Fibroblast of lung (primary cell): ENCODE measurements around the gene GNLY. TPM values are rescaled to one million over a fixed set of nuclear protein-coding genes. Genes with fewer than 3 reads are reported as not detected.
A peak's percentile ranks its signal among the peaks of the same experiment; 100 is the strongest.

Experiments used
- DNase-seq, 2 donors: peaks; one replicate each; pipeline versions ENCODE4 v3.0.0 to v3.0.0-alpha.2; 2010; ENCODE audit warnings: low read depth in 2 of 2
- H2AFZ ChIP-seq: 2 replicates; pipeline ENCODE4 v1.5.1; 2012; ENCODE audit warnings: low read length, control low read depth, inconsistent platforms
- H3K27ac ChIP-seq: 2 replicates; pipeline ENCODE4 v1.5.1; 2011; ENCODE audit warnings: low read length, control low read depth; ENCODE audit not compliant: insufficient read depth
- H3K27me3 ChIP-seq: 2 replicates; pipeline ENCODE4 v1.5.1; 2011; ENCODE audit warnings: mild to moderate bottlenecking, low read length; ENCODE audit not compliant: control insufficient read depth, insufficient read depth
- H3K36me3 ChIP-seq: 2 replicates; pipeline ENCODE4 v1.5.1; 2011; ENCODE audit warnings: low read length; ENCODE audit not compliant: control insufficient read depth, insufficient read depth
- H3K4me1 ChIP-seq: 2 replicates; pipeline ENCODE4 v1.5.1; 2011; ENCODE audit warnings: low read length; ENCODE audit not compliant: control insufficient read depth, insufficient read depth; ENCODE audit errors: extremely low read depth
- H3K4me2 ChIP-seq: 2 replicates; pipeline ENCODE4 v1.5.1; 2011; ENCODE audit warnings: low read length, control low read depth; ENCODE audit not compliant: insufficient read depth; ENCODE audit errors: extremely low read depth
- H3K4me3 ChIP-seq, 4 experiments: fragments of 200-600 bp in 1 of 4; sonication (generic) in 1 of 4; replicated peaks in 1 of 4; 2 replicates each; pipeline ENCODE4 v1.5.1; 2011 to 2016; ENCODE audit warnings: low read length in 4 of 4, low read depth in 3 of 4, mild to moderate bottlenecking in 3 of 4, control low read depth in 2 of 4, inconsistent platforms in 1 of 4, mixed read lengths in 1 of 4; ENCODE audit not compliant: insufficient read depth in 1 of 4; ENCODE audit errors: control extremely low read depth in 1 of 4
- H3K79me2 ChIP-seq: 2 replicates; pipeline ENCODE4 v1.5.1; 2012; ENCODE audit warnings: mild to moderate bottlenecking, low read length, inconsistent platforms; ENCODE audit not compliant: control insufficient read depth, insufficient read depth
- H3K9ac ChIP-seq: 2 replicates; pipeline ENCODE4 v1.5.1; 2011; ENCODE audit warnings: mild to moderate bottlenecking, low read length, control low read depth; ENCODE audit not compliant: insufficient read depth
- H3K9me3 ChIP-seq: 2 replicates; pipeline ENCODE4 v1.5.1; 2012; ENCODE audit warnings: low read depth, low read length; ENCODE audit not compliant: control insufficient read depth, insufficient read depth
- H4K20me1 ChIP-seq: 2 replicates; pipeline ENCODE4 v1.5.1; 2011; ENCODE audit warnings: low read length; ENCODE audit not compliant: control insufficient read depth, insufficient read depth; ENCODE audit errors: extremely low read depth
- CTCF ChIP-seq, 2 donors: IDR thresholded peaks in 1 of 2; conservative IDR thresholded peaks in 1 of 2; 1 replicate in 1 of 2; 2 replicates in 1 of 2; pipeline ENCODE4 v1.5.1; 2011 to 2012; ENCODE audit warnings: low read length in 2 of 2, control low read depth in 1 of 2, inconsistent platforms in 1 of 2, low read depth in 1 of 2, mild to moderate bottlenecking in 1 of 2
- EZH2 ChIP-seq: IDR thresholded peaks from 2 replicates; pipeline ENCODE4 v1.5.1; 2012; ENCODE audit warnings: low read length, control low read depth, mild to moderate bottlenecking; ENCODE audit errors: missing control alignments
- polyA plus RNA-seq, 2 donors: library from polyadenylated mRNA; depleted of rRNA in 1 of 2; stranded (reverse) in 1 of 2; unstranded in 1 of 2; fragments of >200 nt; gene quantifications; 2 replicates each; pipeline ENCODE4 v1.2.1, GENCODE V29; 2011 to 2012; ENCODE audit warnings: missing spikeins in 1 of 2
- total RNA-seq: library from RNA; depleted of rRNA; stranded (reverse); fragments of >200 nt; gene quantifications from 2 replicates; pipeline ENCODE4 v1.2.1, GENCODE V29; 2014

The GNLY gene
- total and polyA plus RNA-seq, 2 donors (not counting 1 experiment from before 2014, with no cell fraction given), result under 0.01 TPM; not detected in 1

- H2AFZ ChIP-seq, result no peak overlapping the region
- no peak overlapping the region for H3K4me2 ChIP-seq
- no peaks in the 10 kb centered on the region for H4K20me1 ChIP-seq
- H3K36me3 ChIP-seq, result no peaks in the 10 kb centered on the region
- no peak for DNase-seq
- H3K27ac ChIP-seq, result no peak overlapping the region
- peaks cover 5% of the 10 kb centered on the region for H3K4me1 ChIP-seq
- H3K79me2 ChIP-seq, result no peaks in the 10 kb centered on the region
- H3K27me3 ChIP-seq, result no peaks in the 10 kb centered on the region
- H3K4me3 ChIP-seq, result no peak overlapping the region
- H3K9me3 ChIP-seq, result no peaks in the 10 kb centered on the region
- no peak overlapping the region for H3K9ac ChIP-seq
- no peak for TF ChIP-seq CTCF (conservative IDR thresholded peaks at IDR 0.05 in 1 of 2, IDR thresholded peaks at IDR 0.05 in 1 of 2; ENCODE audit: low read depth in 1 of 2, low read length in 2 of 2)
- no peak for TF ChIP-seq EZH2
These were observed 18.2 kb upstream of the GNLY start for GRCh38 chr2:85675866-85676548.

GRCh38 chr2:85678377-85678776 lies 15.8 kb upstream of the GNLY start:
- Histone ChIP-seq H3K27ac (no peak overlapping the region), H3K9me3 (no peaks in the 10 kb centered on the region), H3K4me3 (no peak overlapping the region), H3K79me2 (no peaks in the 10 kb centered on the region), H4K20me1 (no peaks in the 10 kb centered on the region), H3K27me3 (no peaks in the 10 kb centered on the region), H3K36me3 (no peaks in the 10 kb centered on the region), H3K9ac (no peak overlapping the region), H2AFZ (no peak overlapping the region), H3K4me2 (no peak overlapping the region), H3K4me1 (peaks cover 5% of the 10 kb centered on the region)
- DNase-seq, result no peak
- TF ChIP-seq CTCF (conservative IDR thresholded peaks at IDR 0.05 in 1 of 2, IDR thresholded peaks at IDR 0.05 in 1 of 2; ENCODE audit: low read depth in 1 of 2, low read length in 2 of 2) (no peak), EZH2 (no peak)

DNA sequence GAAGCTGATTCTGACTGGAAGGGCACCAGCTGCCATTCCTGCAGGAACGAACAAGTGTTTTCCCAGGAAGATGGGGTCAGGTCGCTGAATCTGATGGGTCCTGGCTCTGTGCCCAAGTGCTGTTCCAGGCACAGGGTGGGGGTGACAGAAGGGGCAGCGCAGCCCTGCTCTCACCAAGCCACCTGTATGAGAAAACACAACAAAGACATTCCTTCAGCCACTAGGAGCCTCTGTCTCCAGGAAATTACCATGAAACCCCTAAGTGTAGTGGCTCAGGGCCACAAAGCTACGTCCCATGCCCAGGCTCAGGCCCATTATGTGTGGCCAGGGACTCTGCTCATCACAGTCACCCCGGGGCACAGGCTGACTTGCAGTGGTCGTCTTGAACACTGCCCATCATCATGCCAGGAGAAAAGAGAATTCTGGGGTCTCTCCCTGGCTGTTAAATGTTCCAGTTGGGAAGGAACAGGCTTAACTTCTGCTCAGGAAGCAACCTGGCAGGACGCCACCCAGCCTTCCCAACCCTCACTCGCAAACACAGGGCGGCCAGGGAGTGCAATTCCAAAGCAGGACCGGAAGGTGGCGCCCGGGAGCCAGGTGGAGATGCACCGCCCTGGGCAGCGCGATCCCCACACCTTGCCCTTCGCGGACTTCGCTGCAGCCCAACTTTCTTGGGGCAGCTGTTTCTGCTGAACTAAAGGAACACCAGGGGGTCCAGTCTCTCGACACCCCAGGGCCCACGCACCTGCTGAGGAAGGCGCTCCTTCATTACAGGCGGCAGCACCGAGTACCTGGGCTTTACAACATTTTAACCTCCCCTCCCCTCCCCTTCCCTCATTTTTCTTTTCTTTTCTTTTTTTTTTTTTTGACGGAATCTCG lies 15.1 kb upstream of the GNLY start:
- no peak overlapping the region for H3K27ac ChIP-seq
- peak; percentile 59 to 81 for DNase-seq
- H3K27me3 ChIP-seq, result no peaks in the 10 kb centered on the region
- no peak overlapping the region for H3K9ac ChIP-seq
- H3K4me2 ChIP-seq, result peak overlapping the region; percentile 69
- H3K79me2 ChIP-seq, result no peaks in the 10 kb centered on the region
- H3K9me3 ChIP-seq, result no peaks in the 10 kb centered on the region
- TF ChIP-seq EZH2 (no peak), CTCF (conservative IDR thresholded peaks at IDR 0.05 in 1 of 2, IDR thresholded peaks at IDR 0.05 in 1 of 2; ENCODE audit: low read depth in 1 of 2, low read length in 2 of 2) (peak; percentile 93)
- no peak overlapping the region for H3K4me3 ChIP-seq
- no peaks in the 10 kb centered on the region for H4K20me1 ChIP-seq
- peaks cover 5% of the 10 kb centered on the region for H3K4me1 ChIP-seq
- no peak overlapping the region for H2AFZ ChIP-seq
- no peaks in the 10 kb centered on the region for H3K36me3 ChIP-seq
